A549 (cell line): ENCODE results near the gene SLC37A2. TPM values are rescaled to one million over a fixed set of nuclear protein-coding genes. Genes with fewer than 3 reads are reported as not detected.

Source experiments
- ATAC-seq, 2 experiments: fragments of 200-7000 bp in 1 of 2; fragments of >200 bp in 1 of 2; cut with Nextera tagmentation in 1 of 2; cut with Tn5 transposase in 1 of 2; 3 replicates each; pipeline versions ENCODE4 v1.8.0 to v1.9.1; 2018 to 2020; ENCODE audit warnings: mild to moderate bottlenecking in 1 of 2, moderate library complexity in 1 of 2
- CTCF ChIA-PET: fragments of 300-600 bp; sonication (Branson Sonifier 250); formaldehyde crosslinking; extraction: SDS; loops from one replicate; lab custom pipeline; 2021; ENCODE audit warnings: antibody characterized with exemption, inconsistent platforms; lab: Yijun Ruan, JAX
- POLR2A ChIA-PET: fragments of 350-600 bp; formaldehyde crosslinking; extraction: SDS; loops from one replicate; lab custom pipeline; 2021; ENCODE audit warnings: antibody characterized with exemption, inconsistent platforms; lab: Yijun Ruan, JAX
- DNase-seq, 2 experiments: peaks; one replicate each; pipeline versions ENCODE4 v3.0.0 to v3.0.0-alpha.2; 2011 to 2016; ENCODE audit warnings: low read depth in 1 of 2, low spot score in 1 of 2
- FAIRE-seq: peaks from 2 replicates; lab custom pipeline; 2011; peaks lifted over from hg19 to GRCh38; lab: Jason Lieb, UNC
- H3K27ac ChIP-seq, 2 experiments: fragments of >200 bp; sonication (Bioruptor Twin); formaldehyde crosslinking; 3 replicates each; pipeline ENCODE4 v1.5.1; 2016 to 2017
- H3K4me1 ChIP-seq: fragments of >200 bp; sonication (Bioruptor Twin); formaldehyde crosslinking; 3 replicates; pipeline ENCODE4 v1.6.1; 2016
- H3K4me2 ChIP-seq: fragments of >200 bp; sonication (Bioruptor Twin); formaldehyde crosslinking; 3 replicates; pipeline ENCODE4 v1.6.1; 2016
- H3K4me3 ChIP-seq: fragments of >200 bp; sonication (Bioruptor Twin); formaldehyde crosslinking; 3 replicates; pipeline ENCODE4 v1.5.1; 2016
- H3K9me3 ChIP-seq: fragments of >200 bp; sonication (Bioruptor Twin); formaldehyde crosslinking; 3 replicates; pipeline ENCODE4 v1.6.1; 2016
- BHLHE40 ChIP-seq: IDR thresholded peaks from 2 replicates; pipeline ENCODE4 v1.6.1; 2012; ENCODE audit warnings: low read depth, low read length, inconsistent platforms
- CHD2 ChIP-seq: fragments of 150-350 bp; IDR thresholded peaks from 2 replicates; pipeline ENCODE4 v1.6.1; 2014; ENCODE audit warnings: low read length; ENCODE audit not compliant: partially characterized antibody
- E2F6 ChIP-seq: IDR thresholded peaks from 2 replicates; pipeline ENCODE4 v1.6.1; 2012; ENCODE audit warnings: low read depth, borderline replicate concordance
- EHF ChIP-seq: fragments of 250-450 bp; sonication (Bioruptor Pico); IDR thresholded peaks from 2 replicates; pipeline ENCODE4 v1.5.0; 2020; ENCODE audit warnings: mild to moderate bottlenecking
- FOSL2 ChIP-seq, 2 experiments: fragments of 450-650 bp in 1 of 2; fragments of >200 bp in 1 of 2; sonication (Bioruptor Twin) in 1 of 2; formaldehyde crosslinking; IDR thresholded peaks; 2 replicates each; pipeline versions ENCODE4 v1.5.0 to v1.6.1; 2016 to 2020; ENCODE audit warnings: mild to moderate bottlenecking in 1 of 2, moderate library complexity in 1 of 2
- HDAC2 ChIP-seq: fragments of 200-600 bp; sonication (generic); IDR thresholded peaks from 2 replicates; pipeline ENCODE4 v1.6.1; 2016
- HEYL ChIP-seq: fragments of 250-450 bp; sonication (Bioruptor Pico); IDR thresholded peaks from 2 replicates; pipeline ENCODE4 v1.8.0; 2021; ENCODE audit warnings: mild to moderate bottlenecking, moderate library complexity
- HOXA7 ChIP-seq: fragments of 250-450 bp; sonication (Bioruptor Pico); IDR thresholded peaks from 2 replicates; pipeline ENCODE4 v1.5.0; 2020; ENCODE audit warnings: mild to moderate bottlenecking, moderate library complexity
- HOXB13 ChIP-seq: fragments of 250-450 bp; sonication (Bioruptor Pico); IDR thresholded peaks from 2 replicates; pipeline ENCODE4 v1.5.0; 2020; ENCODE audit warnings: low read depth, mild to moderate bottlenecking, moderate library complexity
- JUN ChIP-seq, 2 experiments: fragments of >200 bp; sonication (Bioruptor Twin); formaldehyde crosslinking; IDR thresholded peaks; 2 replicates in 1 of 2; 3 replicates in 1 of 2; pipeline ENCODE4 v1.6.1; 2016 to 2017
- KDM1A ChIP-seq: fragments of 200-600 bp; sonication (generic); IDR thresholded peaks from 2 replicates; pipeline ENCODE4 v1.6.1; 2016; ENCODE audit warnings: low read depth, mild to moderate bottlenecking
- MAFK ChIP-seq: fragments of 450-650 bp; IDR thresholded peaks from 2 replicates; pipeline ENCODE4 v1.6.1; 2014; ENCODE audit not compliant: partially characterized antibody
- MYC ChIP-seq: IDR thresholded peaks from 2 replicates; pipeline ENCODE4 v1.6.1; 2012; ENCODE audit warnings: mild to moderate bottlenecking, inconsistent platforms, low read length, improper control_type of control experiment, borderline replicate concordance
- NR3C1 ChIP-seq: fragments of >200 bp; sonication (Bioruptor Twin); formaldehyde crosslinking; IDR thresholded peaks from 3 replicates; pipeline ENCODE4 v1.6.1; 2017
- PHF8 ChIP-seq: fragments of 200-600 bp; sonication (generic); IDR thresholded peaks from 2 replicates; pipeline ENCODE4 v1.6.1; 2016; ENCODE audit warnings: low read depth, mild to moderate bottlenecking, antibody characterized with exemption, moderate library complexity, borderline replicate concordance
- RAD21 ChIP-seq, 2 experiments: fragments of >200 bp in 1 of 2; sonication (Bioruptor Twin) in 1 of 2; formaldehyde crosslinking in 1 of 2; IDR thresholded peaks in 1 of 2; conservative IDR thresholded peaks in 1 of 2; 2 replicates in 1 of 2; 3 replicates in 1 of 2; pipeline ENCODE4 v1.6.1; 2012 to 2018; ENCODE audit warnings: inconsistent platforms in 1 of 2
- RCOR1 ChIP-seq: fragments of 150-350 bp; IDR thresholded peaks from 2 replicates; pipeline ENCODE4 v1.6.1; 2014; ENCODE audit warnings: antibody characterized with exemption, low read length, low read depth
- REST ChIP-seq: fragments of 200-600 bp; sonication (generic); IDR thresholded peaks from 2 replicates; pipeline ENCODE4 v1.6.1; 2016; ENCODE audit warnings: antibody characterized with exemption, mild to moderate bottlenecking, moderate library complexity
- RFX5 ChIP-seq: fragments of 450-650 bp; IDR thresholded peaks from 2 replicates; pipeline ENCODE4 v1.7.1; 2014; ENCODE audit warnings: antibody characterized with exemption, mild to moderate bottlenecking, moderate library complexity
- SMC3 ChIP-seq: fragments of >200 bp; sonication (Bioruptor Twin); formaldehyde crosslinking; IDR thresholded peaks from 3 replicates; pipeline ENCODE4 v1.6.1; 2018; ENCODE audit warnings: inconsistent platforms
- USF2 ChIP-seq: fragments of 450-650 bp; IDR thresholded peaks from 2 replicates; pipeline ENCODE4 v1.6.1; 2014; ENCODE audit warnings: antibody characterized with exemption
- ZC3H11A ChIP-seq: fragments of 450-650 bp; IDR thresholded peaks from 2 replicates; pipeline ENCODE4 v1.6.1; 2014; ENCODE audit warnings: antibody characterized with exemption, mild to moderate bottlenecking
- ZFP36 ChIP-seq: fragments of 450-650 bp; IDR thresholded peaks from 2 replicates; pipeline ENCODE4 v1.6.1; 2014; ENCODE audit warnings: borderline replicate concordance; ENCODE audit not compliant: partially characterized antibody
- ZNF302 ChIP-seq: fragments of 250-450 bp; sonication (Bioruptor Pico); IDR thresholded peaks from 2 replicates; pipeline ENCODE4 v1.9.0; 2021; ENCODE audit warnings: inconsistent platforms, mild to moderate bottlenecking, moderate library complexity
- ZSCAN20 ChIP-seq: fragments of 250-450 bp; sonication (Bioruptor Pico); IDR thresholded peaks from 2 replicates; pipeline ENCODE4 v1.8.0; 2022; ENCODE audit warnings: mild to moderate bottlenecking, moderate library complexity
- WGBS: methylation state at CpG from one replicate; pipeline ENCODE4 v1.1.6; 2017; ENCODE audit errors: missing lambda C conversion rate; 5-methylcytosine and 5-hydroxymethylcytosine counted together
- polyA plus RNA-seq, 4 experiments: library from polyadenylated mRNA; depleted of rRNA in 3 of 4; stranded (reverse); fragments of >200 nt; fragmentation: RNase III in 1 of 4; extraction: RNeasy Plus Mini Kit Qiagen cat#74134 plus additional on column Dnase treatment in 1 of 4; gene quantifications; 2 replicates in 3 of 4; 3 replicates in 1 of 4; pipeline ENCODE4 v1.2.3, GENCODE V29; 2011 to 2017
- TF ChIP-seq, protein P1 (sequence below): fragments of 150-350 bp; IDR thresholded peaks from 2 replicates; pipeline ENCODE4 v1.6.1; 2014; ENCODE audit warnings: low read depth, mild to moderate bottlenecking, low read length

The SLC37A2 gene
- polyA plus RNA-seq, 2 of the 4 experiments (the other 2 are of a cell fraction) = 0.13 to 0.14 TPM

DNA sequence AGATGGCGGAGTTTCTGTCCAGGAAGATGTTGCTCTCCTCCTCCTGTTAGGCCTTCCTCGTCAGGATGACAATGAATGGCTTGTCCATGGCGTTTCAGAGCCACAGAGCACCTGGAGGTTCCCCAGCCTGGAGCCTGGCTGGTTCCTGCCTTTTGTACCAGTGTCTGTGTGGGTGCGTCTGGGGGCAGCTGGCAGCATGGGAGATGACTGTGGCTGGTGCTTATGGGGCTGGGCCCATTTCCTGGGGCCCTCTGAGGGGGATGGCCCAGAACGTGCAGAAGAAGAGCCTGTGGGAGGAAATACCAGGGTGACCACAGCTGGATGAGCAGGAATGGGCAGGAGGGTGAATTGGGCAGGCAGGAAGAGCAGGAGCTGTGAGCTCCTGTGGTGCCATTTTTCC is 6.7 kb downstream of the SLC37A2 start:
- POLR2A ChIA-PET = interaction anchor here (0.6 kb wide), 1 partner anchor 23 kb away, joined by 5 read pairs; no protein-coding TSS in a partner anchor
- DNase-seq = no peak
- no peak for FAIRE-seq
- no peak for TF ChIP-seq MAFK
- no peak for TF ChIP-seq ZFP36
- no peak for TF ChIP-seq BHLHE40
- TF ChIP-seq ZSCAN20 (CRISPR knock-in tag) = no peak
- TF ChIP-seq HEYL (CRISPR knock-in tag) = no peak
- TF ChIP-seq CHD2 = no peak
- TF ChIP-seq SMC3 = no peak
- TF ChIP-seq USF2 = no peak
- TF ChIP-seq EHF (CRISPR knock-in tag) = no peak
- no peak for TF ChIP-seq KDM1A
- TF ChIP-seq, all 56 proteins: peak for 0
- H3K9me3 ChIP-seq = no peaks in the 10 kb centered on the region
- no peak overlapping the region for H3K27ac ChIP-seq
- H3K4me1 ChIP-seq = peaks cover 12% of the 10 kb centered on the region
- no peak overlapping the region for H3K4me3 ChIP-seq
- no peak for ATAC-seq
- 61% methylated on average over 4 of the region's 5 CpGs for WGBS
- no peak overlapping the region for H3K4me2 ChIP-seq
- CTCF ChIA-PET = interaction anchor here (1.3 kb wide), 1 partner anchor 232 kb away, joined by 3 read pairs; no protein-coding TSS in a partner anchor

GRCh38 chr11:125070699-125071254 is 7.7 kb downstream of the SLC37A2 start:
- TF ChIP-seq ZNF302 (CRISPR knock-in tag) = no peak
- no peak for TF ChIP-seq HDAC2
- TF ChIP-seq USF2 = no peak
- TF ChIP-seq HEYL (CRISPR knock-in tag) = no peak
- TF ChIP-seq E2F6 = no peak
- TF ChIP-seq MYC = no peak
- no peak for TF ChIP-seq FOSL2 (IDR thresholded peaks at IDR 0.05)
- no peak for TF ChIP-seq FOSL2 (CRISPR knock-in tag; IDR thresholded peaks at IDR 0.05)
- TF ChIP-seq NR3C1 = no peak
- no peak for TF ChIP-seq RCOR1
- TF ChIP-seq, protein P1, sequence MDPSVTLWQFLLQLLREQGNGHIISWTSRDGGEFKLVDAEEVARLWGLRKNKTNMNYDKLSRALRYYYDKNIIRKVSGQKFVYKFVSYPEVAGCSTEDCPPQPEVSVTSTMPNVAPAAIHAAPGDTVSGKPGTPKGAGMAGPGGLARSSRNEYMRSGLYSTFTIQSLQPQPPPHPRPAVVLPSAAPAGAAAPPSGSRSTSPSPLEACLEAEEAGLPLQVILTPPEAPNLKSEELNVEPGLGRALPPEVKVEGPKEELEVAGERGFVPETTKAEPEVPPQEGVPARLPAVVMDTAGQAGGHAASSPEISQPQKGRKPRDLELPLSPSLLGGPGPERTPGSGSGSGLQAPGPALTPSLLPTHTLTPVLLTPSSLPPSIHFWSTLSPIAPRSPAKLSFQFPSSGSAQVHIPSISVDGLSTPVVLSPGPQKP = no peak
- no peak for TF ChIP-seq PHF8
- TF ChIP-seq JUN (IDR thresholded peaks at IDR 0.05) = no peak
- TF ChIP-seq HOXB13 (CRISPR knock-in tag) = no peak
- no peak for TF ChIP-seq RAD21 (conservative IDR thresholded peaks at IDR 0.05 in 1 of 2, IDR thresholded peaks at IDR 0.05 in 1 of 2)
- TF ChIP-seq BHLHE40 = no peak
- no peak for TF ChIP-seq ZC3H11A
- no peak for TF ChIP-seq HOXA7 (CRISPR knock-in tag)
- no peak for TF ChIP-seq RFX5
- TF ChIP-seq ZSCAN20 (CRISPR knock-in tag) = no peak
- TF ChIP-seq REST = no peak
- no peaks in the 10 kb centered on the region for H3K9me3 ChIP-seq
- no peak overlapping the region for H3K27ac ChIP-seq
- no peak overlapping the region for H3K4me3 ChIP-seq
- ATAC-seq (peak; percentile 56 to 58; a peak in 3 of 6 replicates), FAIRE-seq (no peak), DNase-seq (no peak)
- ChIA-PET CTCF (interaction anchor here (1.3 kb wide), 1 partner anchor 233 kb away, joined by 3 read pairs; no protein-coding TSS in a partner anchor), POLR2A (no interaction called here)
- H3K4me1 ChIP-seq = peaks cover 12% of the 10 kb centered on the region
- 38% methylated on average over 2 of the region's 7 CpGs for WGBS
- H3K4me2 ChIP-seq = peak overlapping the region; percentile 21; the same call in 1 of the 3 replicates
